A549 (cell line): Measurements from ENCODE around the gene KCND3.

ENCODE experiments used
- CBX8 ChIP-seq: fragments of 200-600 bp; sonication (generic); IDR thresholded peaks from 2 replicates; pipeline ENCODE4 v1.6.1; 2016
- CHD2 ChIP-seq: fragments of 150-350 bp; IDR thresholded peaks from 2 replicates; pipeline ENCODE4 v1.6.1; 2014; ENCODE audit warnings: low read length; ENCODE audit not compliant: partially characterized antibody
- CTCF ChIP-seq: fragments of >200 bp; sonication (Bioruptor Twin); formaldehyde crosslinking; IDR thresholded peaks from 3 replicates; pipeline ENCODE4 v1.5.1; 2016
- E2F6 ChIP-seq: IDR thresholded peaks from 2 replicates; pipeline ENCODE4 v1.6.1; 2012; ENCODE audit warnings: low read depth, borderline replicate concordance
- EHMT2 ChIP-seq: fragments of 200-600 bp; sonication (generic); IDR thresholded peaks from 2 replicates; pipeline ENCODE4 v1.6.1; 2016; ENCODE audit warnings: antibody characterized with exemption, low read depth, mild to moderate bottlenecking, moderate library complexity
- HDAC2 ChIP-seq: fragments of 200-600 bp; sonication (generic); IDR thresholded peaks from 2 replicates; pipeline ENCODE4 v1.6.1; 2016
- KDM5A ChIP-seq: fragments of 200-600 bp; sonication (generic); IDR thresholded peaks from 2 replicates; pipeline ENCODE4 v1.6.1; 2016; ENCODE audit warnings: antibody characterized with exemption, mild to moderate bottlenecking
- USF2 ChIP-seq: fragments of 450-650 bp; IDR thresholded peaks from 2 replicates; pipeline ENCODE4 v1.6.1; 2014; ENCODE audit warnings: antibody characterized with exemption

GRCh38 chr1:111971396-111971795 is 18.1 kb downstream of the KCND3 start:
- TF ChIP-seq EHMT2 (no peak), E2F6 (no peak), KDM5A (no peak), CTCF (no peak), USF2 (no peak), HDAC2 (no peak), CBX8 (no peak), CHD2 (no peak)
